T-helper 1 cell (primary cell): ENCODE measurements around the gene HOXC5.
"Not testable (repeated sequence)": the region's sequence is repeated elsewhere in the genome, so short reads cannot be mapped to it uniquely, and the experiment has no call there.

Source experiments
- DNase-seq, 5 donors: peaks; one replicate each; pipeline ENCODE4 v3.0.0-alpha.2; 2012 to 2020

The HOXC5 gene

GRCh38 chr12:54034785-54035310 lies 2.0 kb downstream of the HOXC5 start:
- DNase-seq: no peak

GRCh38 chr12:54035568-54036264 lies 2.9 kb downstream of the HOXC5 start:
- DNase-seq: no peak

GRCh38 chr12:54036620-54037359 lies 3.9 kb downstream of the HOXC5 start:
- no peak for DNase-seq

GRCh38 chr12:54037360-54038283 lies 4.8 kb downstream of the HOXC5 start:
- DNase-seq: no peak

- no peak for DNase-seq
Measured at GRCh38 chr12:54038284-54038870, 5.5 kb downstream of the HOXC5 start.

- DNase-seq: no peak
Measured at GRCh38 chr12:54038871-54039414, 6.1 kb downstream of the HOXC5 start.

- no peak for DNase-seq
Measured at GRCh38 chr12:54039417-54040147, 6.7 kb downstream of the HOXC5 start.

- DNase-seq: no peak
Measured at GRCh38 chr12:54040148-54040494, 7.3 kb downstream of the HOXC5 start.

- DNase-seq: no peak
Measured at GRCh38 chr12:54040648-54041047, 7.8 kb downstream of the HOXC5 start.

- DNase-seq: no peak
Measured at GRCh38 chr12:54041097-54041690, 8.3 kb downstream of the HOXC5 start.

GRCh38 chr12:54042033-54042432 lies 9.2 kb downstream of the HOXC5 start:
- not testable (repeated sequence) for DNase-seq

GRCh38 chr12:54042970-54043853 lies 10.4 kb downstream of the HOXC5 start:
- DNase-seq: no peak

- no peak for DNase-seq
Measured at GRCh38 chr12:54044425-54045103, 11.7 kb downstream of the HOXC5 start.

GRCh38 chr12:54045401-54045800 lies 12.6 kb downstream of the HOXC5 start:
- no peak for DNase-seq

- DNase-seq: no peak
Measured at GRCh38 chr12:54045868-54046521, 13.1 kb downstream of the HOXC5 start.

GRCh38 chr12:54046809-54047159 lies 13.9 kb downstream of the HOXC5 start:
- DNase-seq: no peak

GRCh38 chr12:54047160-54047963 lies 14.5 kb downstream of the HOXC5 start:
- DNase-seq: no peak

- DNase-seq: no peak
Measured at GRCh38 chr12:54047964-54048303, 15.1 kb downstream of the HOXC5 start.
